Osteoblast (primary cell): ENCODE data around the gene EHMT2. TPM values are rescaled to one million over a fixed set of nuclear protein-coding genes. Genes with fewer than 3 reads are reported as not detected.

ENCODE experiments used
- DNase-seq: peaks from one replicate; pipeline ENCODE4 v3.0.0; 2011; ENCODE audit warnings: low spot score, mixed read lengths; ENCODE audit not compliant: insufficient read length; ENCODE audit errors: missing footprints
- H2AFZ ChIP-seq: 2 replicates; pipeline ENCODE4 v1.6.0; 2011; ENCODE audit warnings: mild to moderate bottlenecking, low read length
- H3K27ac ChIP-seq: 2 replicates; pipeline ENCODE4 v1.5.1; 2011; ENCODE audit warnings: mild to moderate bottlenecking, low read depth, low read length, moderate library complexity
- H3K27me3 ChIP-seq: 2 replicates; pipeline ENCODE4 v1.6.0; 2012; ENCODE audit warnings: mild to moderate bottlenecking, control low read depth, inconsistent platforms, low read length, moderate library complexity; ENCODE audit not compliant: insufficient read depth
- H3K36me3 ChIP-seq: 2 replicates; pipeline ENCODE4 v1.5.1; 2011; ENCODE audit warnings: mild to moderate bottlenecking, low read length, control low read depth, moderate library complexity; ENCODE audit not compliant: insufficient read depth
- H3K4me1 ChIP-seq: 2 replicates; pipeline ENCODE4 v1.5.1; 2011; ENCODE audit warnings: mild to moderate bottlenecking, low read length, control low read depth, moderate library complexity; ENCODE audit not compliant: insufficient read depth
- H3K4me2 ChIP-seq: 2 replicates; pipeline ENCODE4 v1.6.0; 2011; ENCODE audit warnings: mild to moderate bottlenecking, low read length; ENCODE audit not compliant: insufficient read depth
- H3K4me3 ChIP-seq: fragments of 200-600 bp; sonication (generic); 3 replicates; pipeline ENCODE4 v1.5.1; 2012; ENCODE audit warnings: mild to moderate bottlenecking, low read length, inconsistent platforms; ENCODE audit not compliant: insufficient read depth
- H3K79me2 ChIP-seq: 2 replicates; pipeline ENCODE4 v1.6.0; 2012; ENCODE audit warnings: mild to moderate bottlenecking, low read length, control low read depth, inconsistent platforms; ENCODE audit not compliant: insufficient read depth
- H3K9me3 ChIP-seq: 2 replicates; pipeline ENCODE4 v1.5.1; 2011; ENCODE audit warnings: low read depth, low read length, control low read depth
- H4K20me1 ChIP-seq: 2 replicates; pipeline ENCODE4 v1.6.0; 2012; ENCODE audit warnings: mild to moderate bottlenecking, low read length, control low read depth; ENCODE audit not compliant: insufficient read depth
- total RNA-seq: library from RNA; depleted of rRNA; stranded (reverse); fragments of >200 nt; gene quantifications from 2 replicates; pipeline ENCODE4 v1.2.3, GENCODE V29; 2012
- TF ChIP-seq, protein P1 (sequence below): IDR thresholded peaks from 2 replicates; pipeline ENCODE4 v1.5.1; 2011; ENCODE audit warnings: mild to moderate bottlenecking, low read depth, low read length, moderate library complexity; ENCODE audit errors: extremely low read depth

Gene EHMT2
- total RNA-seq, 1 donor = 40.9 TPM

GRCh38 chr6:31836474-31837368 is 60.8 kb downstream of the EHMT2 start:
- Histone ChIP-seq H3K4me2 (peak overlapping the region; percentile 99), H3K9me3 (no peaks in the 10 kb centered on the region), H3K27me3 (no peaks in the 10 kb centered on the region), H2AFZ (no peak overlapping the region), H3K36me3 (peaks cover 50% of the 10 kb centered on the region), H3K79me2 (peaks cover 41% of the 10 kb centered on the region), H3K27ac (peak overlapping the region; percentile 100), H3K4me3 (peak overlapping the region; percentile 91), H4K20me1 (peaks cover 48% of the 10 kb centered on the region), H3K4me1 (peaks cover 34% of the 10 kb centered on the region)
- TF ChIP-seq, protein P1, sequence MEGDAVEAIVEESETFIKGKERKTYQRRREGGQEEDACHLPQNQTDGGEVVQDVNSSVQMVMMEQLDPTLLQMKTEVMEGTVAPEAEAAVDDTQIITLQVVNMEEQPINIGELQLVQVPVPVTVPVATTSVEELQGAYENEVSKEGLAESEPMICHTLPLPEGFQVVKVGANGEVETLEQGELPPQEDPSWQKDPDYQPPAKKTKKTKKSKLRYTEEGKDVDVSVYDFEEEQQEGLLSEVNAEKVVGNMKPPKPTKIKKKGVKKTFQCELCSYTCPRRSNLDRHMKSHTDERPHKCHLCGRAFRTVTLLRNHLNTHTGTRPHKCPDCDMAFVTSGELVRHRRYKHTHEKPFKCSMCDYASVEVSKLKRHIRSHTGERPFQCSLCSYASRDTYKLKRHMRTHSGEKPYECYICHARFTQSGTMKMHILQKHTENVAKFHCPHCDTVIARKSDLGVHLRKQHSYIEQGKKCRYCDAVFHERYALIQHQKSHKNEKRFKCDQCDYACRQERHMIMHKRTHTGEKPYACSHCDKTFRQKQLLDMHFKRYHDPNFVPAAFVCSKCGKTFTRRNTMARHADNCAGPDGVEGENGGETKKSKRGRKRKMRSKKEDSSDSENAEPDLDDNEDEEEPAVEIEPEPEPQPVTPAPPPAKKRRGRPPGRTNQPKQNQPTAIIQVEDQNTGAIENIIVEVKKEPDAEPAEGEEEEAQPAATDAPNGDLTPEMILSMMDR = peak; percentile 18
- DNase-seq = peak; percentile 90

GRCh38 chr6:31836047-31836473 is 61.4 kb downstream of the EHMT2 start:
- TF ChIP-seq, protein P1 = no peak
- Histone ChIP-seq H3K27ac (peak overlapping the region; percentile 100), H3K4me1 (peaks cover 34% of the 10 kb centered on the region), H3K4me2 (peak overlapping the region; percentile 99), H3K4me3 (peak overlapping the region; percentile 91), H4K20me1 (peaks cover 48% of the 10 kb centered on the region), H3K79me2 (peaks cover 47% of the 10 kb centered on the region), H3K9me3 (no peaks in the 10 kb centered on the region), H2AFZ (no peak overlapping the region), H3K27me3 (no peaks in the 10 kb centered on the region), H3K36me3 (peaks cover 50% of the 10 kb centered on the region)
- DNase-seq = peak; percentile 25

GRCh38 chr6:31834367-31835250 is 62.9 kb downstream of the EHMT2 start:
- Histone ChIP-seq H4K20me1 (peaks cover 45% of the 10 kb centered on the region), H3K4me3 (peak overlapping the region; percentile 91), H3K27ac (peak overlapping the region; percentile 100), H3K79me2 (peaks cover 59% of the 10 kb centered on the region), H3K9me3 (no peaks in the 10 kb centered on the region), H3K4me1 (peaks cover 42% of the 10 kb centered on the region), H3K36me3 (peaks cover 36% of the 10 kb centered on the region), H3K4me2 (peak overlapping the region; percentile 99), H3K27me3 (no peaks in the 10 kb centered on the region), H2AFZ (peak overlapping the region; percentile 97)
- TF ChIP-seq, protein P1 = no peak
- DNase-seq = peak; percentile 97
